ENCODE data around the gene AGTPBP1.

GRCh38 chr9:85505612-85506011 lies 236.1 kb downstream of the AGTPBP1 start:
- TF ChIP-seq STAT6 (CRISPR knock-in tag; IDR thresholded peaks at IDR 0.05), result no peak
- TF ChIP-seq KHSRP (IDR thresholded peaks at IDR 0.05), result no peak

Data from K562 (cell line).